H9 (cell line): ENCODE data around the gene DCTN1. TPM values are rescaled to one million over a fixed set of nuclear protein-coding genes. Genes with fewer than 3 reads are reported as not detected.

ENCODE experiments used
- DNase-seq: peaks from one replicate; pipeline ENCODE4 v3.0.0-alpha.2; 2017
- H2AFZ ChIP-seq: one replicate; pipeline ENCODE4 v1.6.1; 2013; ENCODE audit warnings: mild to moderate bottlenecking, low read length, control low read depth, moderate library complexity
- H2AK5ac ChIP-seq: 2 replicates; pipeline ENCODE4 v1.6.1; 2013; ENCODE audit warnings: low read length, control low read depth, mixed read lengths; ENCODE audit not compliant: insufficient read length
- H2BK120ac ChIP-seq: one replicate; pipeline ENCODE4 v1.6.1; 2013; ENCODE audit warnings: low read depth, mild to moderate bottlenecking, low read length, control low read depth, inconsistent platforms; ENCODE audit not compliant: poor library complexity, severe bottlenecking
- H2BK12ac ChIP-seq: 2 replicates; pipeline ENCODE4 v1.6.1; 2013; ENCODE audit warnings: low read length, control low read depth, mixed read lengths, low read depth; ENCODE audit not compliant: insufficient read length
- H2BK15ac ChIP-seq: 2 replicates; pipeline ENCODE4 v1.6.1; 2013; ENCODE audit warnings: low read depth, low read length, control low read depth
- H2BK20ac ChIP-seq: one replicate; pipeline ENCODE4 v1.6.1; 2013; ENCODE audit warnings: low read depth, mild to moderate bottlenecking, low read length, control low read depth, inconsistent platforms; ENCODE audit not compliant: poor library complexity, severe bottlenecking
- H2BK5ac ChIP-seq: 2 replicates; pipeline ENCODE4 v1.6.1; 2013; ENCODE audit warnings: low read length, control low read depth, mixed read lengths; ENCODE audit not compliant: insufficient read length
- H3K14ac ChIP-seq: 2 replicates; pipeline ENCODE4 v1.6.1; 2013; ENCODE audit warnings: low read length, control low read depth; ENCODE audit not compliant: insufficient read depth
- H3K18ac ChIP-seq: 2 replicates; pipeline ENCODE4 v1.6.1; 2013; ENCODE audit warnings: low read depth, mild to moderate bottlenecking, mixed read lengths, low read length, control low read depth; ENCODE audit not compliant: insufficient read length
- H3K23ac ChIP-seq: 2 replicates; pipeline ENCODE4 v1.6.1; 2013; ENCODE audit warnings: low read length, control low read depth, mixed read lengths, low read depth; ENCODE audit not compliant: insufficient read length
- H3K23me2 ChIP-seq: 2 replicates; pipeline ENCODE4 v1.6.1; 2013; ENCODE audit warnings: low read depth, mild to moderate bottlenecking, mixed read lengths, low read length, control low read depth; ENCODE audit not compliant: insufficient read length, poor library complexity, severe bottlenecking
- H3K27ac ChIP-seq: 2 replicates; pipeline ENCODE4 v1.5.1; 2013; ENCODE audit warnings: low read length, control low read depth, mixed read lengths, low read depth; ENCODE audit not compliant: insufficient read length
- H3K27me3 ChIP-seq: 2 replicates; pipeline ENCODE4 v1.6.1; 2013; ENCODE audit warnings: low read length, control low read depth, inconsistent platforms; ENCODE audit not compliant: insufficient read depth
- H3K4ac ChIP-seq: 2 replicates; pipeline ENCODE4 v1.6.1; 2013; ENCODE audit warnings: low read depth, mild to moderate bottlenecking, control low read depth, inconsistent platforms, low read length, moderate library complexity
- H3K4me1 ChIP-seq: 2 replicates; pipeline ENCODE4 v1.6.1; 2013; ENCODE audit warnings: low read length, control low read depth, inconsistent platforms; ENCODE audit not compliant: insufficient read depth
- H3K4me2 ChIP-seq: 2 replicates; pipeline ENCODE4 v1.6.1; 2013; ENCODE audit warnings: low read length, control low read depth, mixed read lengths; ENCODE audit not compliant: insufficient read length, insufficient read depth
- H3K56ac ChIP-seq: 2 replicates; pipeline ENCODE4 v1.6.1; 2013; ENCODE audit warnings: low read depth, mild to moderate bottlenecking, mixed read lengths, low read length, control low read depth; ENCODE audit not compliant: insufficient read length
- H3K79me1 ChIP-seq: 2 replicates; pipeline ENCODE4 v1.6.1; 2013; ENCODE audit warnings: low read depth, mild to moderate bottlenecking, moderate library complexity, low read length, control low read depth, inconsistent platforms; ENCODE audit not compliant: insufficient read depth, poor library complexity, severe bottlenecking
- H3K79me2 ChIP-seq: 2 replicates; pipeline ENCODE4 v1.6.1; 2013; ENCODE audit warnings: low read length, control low read depth, inconsistent platforms; ENCODE audit not compliant: insufficient read depth
- H3K9ac ChIP-seq: 2 replicates; pipeline ENCODE4 v1.6.1; 2013; ENCODE audit warnings: low read length, control low read depth, mixed read lengths; ENCODE audit not compliant: insufficient read length; ENCODE audit errors: extremely low read depth
- H3K9me3 ChIP-seq: one replicate; pipeline ENCODE4 v1.6.1; 2013; ENCODE audit warnings: low read depth, low read length, inconsistent platforms; ENCODE audit not compliant: control insufficient read depth
- H3T11ph ChIP-seq: one replicate; pipeline ENCODE4 v1.6.1; 2013; ENCODE audit warnings: mild to moderate bottlenecking, low read length, control low read depth, inconsistent platforms
- H4K20me1 ChIP-seq: one replicate; pipeline ENCODE4 v1.6.1; 2013; ENCODE audit not compliant: control insufficient read depth, insufficient read length, insufficient read depth
- H4K5ac ChIP-seq: 2 replicates; pipeline ENCODE4 v1.6.1; 2013; ENCODE audit warnings: low read depth, mild to moderate bottlenecking, mixed read lengths, low read length, control low read depth; ENCODE audit not compliant: insufficient read length
- H4K8ac ChIP-seq: replicated peaks from 2 replicates; pipeline ENCODE4 v1.6.1; 2013; ENCODE audit warnings: low read length, control low read depth, mixed read lengths, low read depth; ENCODE audit not compliant: insufficient read length
- H4K91ac ChIP-seq: 2 replicates; pipeline ENCODE4 v1.6.1; 2013; ENCODE audit warnings: low read depth, mild to moderate bottlenecking, moderate library complexity, mixed read lengths, low read length, control low read depth; ENCODE audit not compliant: insufficient read length
- H3K27ac Mint-ChIP-seq, 3 experiments: 2 replicates in 2 of 3; 3 replicates in 1 of 3; pipeline ENCODE4 v1.8.0; 2020 to 2021; ENCODE audit warnings: mixed read lengths in 3 of 3, mild to moderate bottlenecking in 1 of 3, moderate library complexity in 1 of 3
- H3K27me3 Mint-ChIP-seq: 2 replicates; pipeline ENCODE4 v1.8.0; 2021; ENCODE audit warnings: low read depth, mild to moderate bottlenecking, moderate library complexity, mixed read lengths
- H3K36me3 Mint-ChIP-seq, 3 experiments: 2 replicates in 2 of 3; 3 replicates in 1 of 3; pipeline ENCODE4 v1.8.0; 2020 to 2021; ENCODE audit warnings: low read depth in 3 of 3, mixed read lengths in 3 of 3; ENCODE audit not compliant: insufficient read depth in 1 of 3
- H3K4me1 Mint-ChIP-seq, 2 experiments: 2 replicates each; pipeline ENCODE4 v1.8.0; 2020; ENCODE audit warnings: mixed read lengths in 2 of 2
- H3K4me3 Mint-ChIP-seq, 2 experiments: 2 replicates in 1 of 2; 3 replicates in 1 of 2; pipeline ENCODE4 v1.8.0; 2020 to 2021; ENCODE audit warnings: mild to moderate bottlenecking in 2 of 2, mixed read lengths in 2 of 2, moderate library complexity in 1 of 2
- H3K9me3 Mint-ChIP-seq, 2 experiments: 2 replicates in 1 of 2; 3 replicates in 1 of 2; pipeline ENCODE4 v1.8.0; 2020; ENCODE audit warnings: mild to moderate bottlenecking in 2 of 2, mixed read lengths in 2 of 2, moderate library complexity in 1 of 2
- WGBS: extraction: QIAGEN DNeasy Blood & Tissue Kit; methylation state at CpG from one replicate; pipeline ENCODE4 v1.1.7; 2013; ENCODE audit warnings: missing lambda C conversion rate, low lambda C conversion rate, mixed read lengths; ENCODE audit not compliant: insufficient read length; ENCODE audit errors: extremely low coverage; 5-methylcytosine and 5-hydroxymethylcytosine counted together
- total RNA-seq: library from RNA; stranded (reverse); gene quantifications from 2 replicates; pipeline ENCODE4 v1.2.1, GENCODE V29; 2021
- TF ChIP-seq, protein P1 (sequence below): fragments of 200-600 bp; sonication (generic); conservative IDR thresholded peaks from 3 replicates; pipeline ENCODE4 v1.8.0; 2021; ENCODE audit warnings: antibody characterized with exemption, mild to moderate bottlenecking

The DCTN1 gene
- total RNA-seq, 1 experiment from 2014 or later, result 141 TPM

DNA sequence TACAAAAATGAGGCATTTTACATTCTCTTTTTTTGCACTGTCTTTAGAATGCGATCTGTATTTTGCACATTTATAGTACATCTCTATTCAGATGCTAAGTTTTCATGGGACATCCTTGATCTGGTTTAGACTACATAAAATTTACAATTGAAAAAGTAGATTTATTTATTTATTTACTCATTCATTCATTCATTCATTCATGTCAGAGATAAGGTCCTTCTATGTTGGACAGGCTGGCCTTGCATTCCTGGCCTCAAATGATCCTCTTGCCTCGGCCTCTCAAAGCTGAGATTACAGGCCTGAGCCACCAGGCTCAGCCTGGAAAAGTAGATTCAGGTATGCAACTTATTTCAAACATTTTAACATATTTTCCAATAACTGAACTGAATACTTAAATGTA lies 16.0 kb upstream of the DCTN1 start:
- Histone ChIP-seq H3K56ac (no peak overlapping the region), H2AK5ac (no peak overlapping the region), H3K27ac (no peak overlapping the region), H2BK120ac (no peak overlapping the region), H4K20me1 (no peaks in the 10 kb centered on the region), H2BK15ac (no peak overlapping the region), H4K91ac (no peak overlapping the region), H3K27me3 (no peaks in the 10 kb centered on the region), H3K79me2 (0 out of 2 replicates have a peak, but pooled peaks cover 1% of the 10 kb centered on the region), H3K18ac (no peak overlapping the region), H4K8ac (no peak overlapping the region), H4K5ac (no peak overlapping the region), H3K23me2 (peaks cover 2% of the 10 kb centered on the region), H2BK20ac (no peak overlapping the region), H3K4me2 (no peak overlapping the region), H3K9me3 (no peaks in the 10 kb centered on the region), H2BK12ac (no peak overlapping the region), H3K79me1 (no peaks in the 10 kb centered on the region), H3K4ac (no peak overlapping the region), H2BK5ac (no peak overlapping the region), H3K14ac (no peak overlapping the region), H3K4me1 (no peaks in the 10 kb centered on the region), H2AFZ (no peak overlapping the region), H3K9ac (no peak overlapping the region), H3T11ph (no peak overlapping the region), H3K23ac (no peak overlapping the region)
- H3K27me3 Mint-ChIP-seq, result peaks cover 1% of the 10 kb centered on the region
- no peaks in the 10 kb centered on the region for H3K9me3 Mint-ChIP-seq
- peaks cover 10 to 11% of the 10 kb centered on the region in 2 experiments for H3K4me1 Mint-ChIP-seq
- no peak overlapping the region for H3K27ac Mint-ChIP-seq
- TF ChIP-seq, protein P1, sequence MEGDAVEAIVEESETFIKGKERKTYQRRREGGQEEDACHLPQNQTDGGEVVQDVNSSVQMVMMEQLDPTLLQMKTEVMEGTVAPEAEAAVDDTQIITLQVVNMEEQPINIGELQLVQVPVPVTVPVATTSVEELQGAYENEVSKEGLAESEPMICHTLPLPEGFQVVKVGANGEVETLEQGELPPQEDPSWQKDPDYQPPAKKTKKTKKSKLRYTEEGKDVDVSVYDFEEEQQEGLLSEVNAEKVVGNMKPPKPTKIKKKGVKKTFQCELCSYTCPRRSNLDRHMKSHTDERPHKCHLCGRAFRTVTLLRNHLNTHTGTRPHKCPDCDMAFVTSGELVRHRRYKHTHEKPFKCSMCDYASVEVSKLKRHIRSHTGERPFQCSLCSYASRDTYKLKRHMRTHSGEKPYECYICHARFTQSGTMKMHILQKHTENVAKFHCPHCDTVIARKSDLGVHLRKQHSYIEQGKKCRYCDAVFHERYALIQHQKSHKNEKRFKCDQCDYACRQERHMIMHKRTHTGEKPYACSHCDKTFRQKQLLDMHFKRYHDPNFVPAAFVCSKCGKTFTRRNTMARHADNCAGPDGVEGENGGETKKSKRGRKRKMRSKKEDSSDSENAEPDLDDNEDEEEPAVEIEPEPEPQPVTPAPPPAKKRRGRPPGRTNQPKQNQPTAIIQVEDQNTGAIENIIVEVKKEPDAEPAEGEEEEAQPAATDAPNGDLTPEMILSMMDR, result no peak
- no CpG with 5 or more reads among the region's 2 CpGs for WGBS
- DNase-seq, result no peak
- no peak overlapping the region for H3K4me3 Mint-ChIP-seq
- no peaks in the 10 kb centered on the region for H3K36me3 Mint-ChIP-seq
